ENCODE measurements around the gene NETO2. TPM values are rescaled to one million over a fixed set of nuclear protein-coding genes. Genes with fewer than 3 reads are reported as not detected.

NETO2 gene
- total RNA-seq, 2 donors from 2014 or later = 3.6 to 19.0 TPM

DNA sequence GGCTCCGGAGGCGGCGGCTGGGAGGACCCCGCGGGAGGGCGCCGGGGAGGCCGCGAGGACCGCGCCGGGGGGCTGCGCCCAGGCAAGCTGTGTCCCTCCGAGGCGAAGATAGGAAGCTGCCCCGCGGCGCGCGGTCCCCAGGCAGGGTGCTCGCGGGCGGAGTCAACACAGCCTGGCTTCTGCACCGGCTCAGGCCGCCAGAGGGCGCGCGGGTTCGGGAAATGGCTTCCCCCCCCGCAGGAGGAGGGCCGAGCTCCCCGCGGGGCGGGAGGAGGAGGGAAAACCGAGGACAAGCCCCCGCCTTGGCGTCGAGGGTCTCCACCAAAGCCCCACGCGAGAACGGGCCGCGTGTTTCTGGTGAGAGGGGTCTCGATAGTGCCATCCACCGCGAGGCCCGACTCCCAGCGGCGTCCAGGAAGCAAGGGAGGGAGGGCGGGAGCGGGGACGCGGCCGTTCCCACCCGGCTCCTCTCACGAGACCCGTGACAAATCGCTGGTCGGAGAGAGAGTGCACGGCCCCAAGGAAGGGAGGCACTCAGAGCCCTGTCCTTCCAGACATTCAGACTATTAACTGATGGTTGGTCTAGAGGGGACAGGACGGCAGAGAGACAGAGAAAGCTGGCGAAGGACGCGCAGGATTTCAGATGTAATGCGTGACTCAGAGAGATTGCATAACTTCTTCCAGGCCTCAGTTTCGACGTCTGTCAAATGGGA lies 105.8 kb downstream of the NETO2 start:
- Histone ChIP-seq H3K27ac (no peak overlapping the region), H3K4me1 (peaks cover 4% of the 10 kb centered on the region), H3K9me3 (no peaks in the 10 kb centered on the region), H3K9ac (ENCODE audit: low read depth in 2 of 2, low read length in 2 of 2) (peak overlapping the region; percentile 48 to 68), H3K4me3 (peak overlapping the region; percentile 66), H3K27me3 (no peaks in the 10 kb centered on the region), H3K36me3 (no peaks in the 10 kb centered on the region)
- TF ChIP-seq, protein P1, sequence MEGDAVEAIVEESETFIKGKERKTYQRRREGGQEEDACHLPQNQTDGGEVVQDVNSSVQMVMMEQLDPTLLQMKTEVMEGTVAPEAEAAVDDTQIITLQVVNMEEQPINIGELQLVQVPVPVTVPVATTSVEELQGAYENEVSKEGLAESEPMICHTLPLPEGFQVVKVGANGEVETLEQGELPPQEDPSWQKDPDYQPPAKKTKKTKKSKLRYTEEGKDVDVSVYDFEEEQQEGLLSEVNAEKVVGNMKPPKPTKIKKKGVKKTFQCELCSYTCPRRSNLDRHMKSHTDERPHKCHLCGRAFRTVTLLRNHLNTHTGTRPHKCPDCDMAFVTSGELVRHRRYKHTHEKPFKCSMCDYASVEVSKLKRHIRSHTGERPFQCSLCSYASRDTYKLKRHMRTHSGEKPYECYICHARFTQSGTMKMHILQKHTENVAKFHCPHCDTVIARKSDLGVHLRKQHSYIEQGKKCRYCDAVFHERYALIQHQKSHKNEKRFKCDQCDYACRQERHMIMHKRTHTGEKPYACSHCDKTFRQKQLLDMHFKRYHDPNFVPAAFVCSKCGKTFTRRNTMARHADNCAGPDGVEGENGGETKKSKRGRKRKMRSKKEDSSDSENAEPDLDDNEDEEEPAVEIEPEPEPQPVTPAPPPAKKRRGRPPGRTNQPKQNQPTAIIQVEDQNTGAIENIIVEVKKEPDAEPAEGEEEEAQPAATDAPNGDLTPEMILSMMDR (IDR thresholded peaks at IDR 0.05) = peak; percentile 91
- peak; percentile 94 for DNase-seq
- intact Hi-C loops (cut with DNase I) = loop anchor here (5.0 to 10.0 kb wide), 2 partner anchors 107 to 1124 kb away; partner anchors contain the start of gene NETO2

DNA sequence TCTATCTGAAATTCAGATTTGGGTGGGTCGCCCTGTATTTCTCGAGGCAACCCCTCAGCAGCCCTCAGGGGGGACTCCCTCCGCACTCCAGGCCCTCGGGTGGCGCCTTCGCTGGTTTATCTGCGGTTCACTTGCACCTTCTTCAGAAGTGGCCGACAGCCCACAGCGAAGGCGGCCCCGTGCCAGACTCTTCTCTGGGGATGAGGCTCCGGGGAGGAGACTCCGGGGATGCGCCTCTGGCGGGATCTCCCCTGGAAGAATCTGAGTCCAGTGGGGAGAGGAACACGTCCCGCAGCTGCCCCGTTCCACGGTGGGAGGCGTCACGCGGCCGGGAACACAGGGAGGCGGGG lies 106.4 kb downstream of the NETO2 start:
- TF ChIP-seq, protein P1 (IDR thresholded peaks at IDR 0.05) = no peak
- peak; percentile 32 for DNase-seq
- peaks cover 4% of the 10 kb centered on the region for H3K4me1 ChIP-seq
- H3K27ac ChIP-seq = no peak overlapping the region
- intact Hi-C loops (cut with DNase I) = loop anchor here (5.0 to 10.0 kb wide), 2 partner anchors 107 to 1125 kb away; partner anchors contain the start of gene NETO2
- no peaks in the 10 kb centered on the region for H3K27me3 ChIP-seq
- no peaks in the 10 kb centered on the region for H3K9me3 ChIP-seq
- peak overlapping the region; percentile 66 for H3K4me3 ChIP-seq
- H3K9ac ChIP-seq (ENCODE audit: low read depth in 2 of 2, low read length in 2 of 2) = peak overlapping the region; percentile 48 to 68
- H3K36me3 ChIP-seq = no peaks in the 10 kb centered on the region

DNA sequence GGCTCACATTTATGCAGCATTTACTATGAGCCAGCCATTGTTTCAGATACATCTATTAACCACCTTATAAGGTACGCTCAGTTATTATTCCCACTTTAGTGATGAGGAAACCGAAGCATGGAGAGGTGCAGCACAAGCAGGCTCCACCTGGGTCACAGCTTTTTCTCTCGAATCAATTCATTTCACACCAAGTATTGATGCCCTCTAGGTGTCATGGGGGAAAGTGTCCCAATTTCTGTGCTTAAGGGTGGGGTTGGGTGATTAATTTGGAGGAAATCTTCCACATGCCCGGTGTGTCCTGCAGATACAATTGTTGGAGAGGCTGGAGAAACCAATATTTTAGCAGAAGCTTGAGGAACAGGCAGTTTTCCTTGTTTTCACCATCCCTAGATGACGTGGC lies 107.5 kb downstream of the NETO2 start:
- no peaks in the 10 kb centered on the region for H3K9me3 ChIP-seq
- no peak overlapping the region for H3K9ac ChIP-seq (ENCODE audit: low read depth in 2 of 2, low read length in 2 of 2)
- no peak for DNase-seq
- intact Hi-C loops (cut with DNase I) = loop anchor here (5.0 to 10.0 kb wide), 2 partner anchors 109 to 1126 kb away; partner anchors contain the start of gene NETO2
- H3K36me3 ChIP-seq = no peaks in the 10 kb centered on the region
- no peak overlapping the region for H3K4me3 ChIP-seq
- H3K4me1 ChIP-seq = peaks cover 4% of the 10 kb centered on the region
- TF ChIP-seq, protein P1 (IDR thresholded peaks at IDR 0.05) = no peak
- no peak overlapping the region for H3K27ac ChIP-seq
- no peaks in the 10 kb centered on the region for H3K27me3 ChIP-seq

DNA sequence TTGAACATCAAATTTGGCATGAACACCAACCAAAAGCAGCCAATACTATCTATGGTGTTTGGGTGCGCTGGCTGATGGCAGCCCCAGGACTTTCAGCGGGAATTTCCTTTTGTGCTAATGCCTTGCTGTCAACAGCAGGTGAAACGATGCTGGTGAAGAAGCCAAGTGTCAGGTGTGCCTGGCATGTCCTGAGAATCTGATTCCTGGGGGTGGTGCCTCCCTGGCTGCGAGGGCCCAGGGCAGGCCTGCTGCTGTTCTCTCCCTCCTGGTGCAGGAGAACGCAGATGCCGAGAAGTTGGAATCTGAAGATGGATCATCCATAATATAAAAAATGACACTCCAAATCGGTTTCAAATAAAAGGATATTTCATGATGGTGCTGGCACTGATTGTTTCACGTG lies 108.3 kb downstream of the NETO2 start:
- Histone ChIP-seq H3K9ac (ENCODE audit: low read depth in 2 of 2, low read length in 2 of 2) (no peak overlapping the region), H3K4me1 (peaks cover 4% of the 10 kb centered on the region), H3K9me3 (no peaks in the 10 kb centered on the region), H3K27ac (no peak overlapping the region), H3K4me3 (no peak overlapping the region), H3K36me3 (no peaks in the 10 kb centered on the region), H3K27me3 (no peaks in the 10 kb centered on the region)
- TF ChIP-seq, protein P1 (IDR thresholded peaks at IDR 0.05) = no peak
- no peak for DNase-seq
- intact Hi-C loops (cut with DNase I) = loop anchor here (5.0 to 10.0 kb wide), 2 partner anchors 109 to 1127 kb away; partner anchors contain the start of gene NETO2

DNA sequence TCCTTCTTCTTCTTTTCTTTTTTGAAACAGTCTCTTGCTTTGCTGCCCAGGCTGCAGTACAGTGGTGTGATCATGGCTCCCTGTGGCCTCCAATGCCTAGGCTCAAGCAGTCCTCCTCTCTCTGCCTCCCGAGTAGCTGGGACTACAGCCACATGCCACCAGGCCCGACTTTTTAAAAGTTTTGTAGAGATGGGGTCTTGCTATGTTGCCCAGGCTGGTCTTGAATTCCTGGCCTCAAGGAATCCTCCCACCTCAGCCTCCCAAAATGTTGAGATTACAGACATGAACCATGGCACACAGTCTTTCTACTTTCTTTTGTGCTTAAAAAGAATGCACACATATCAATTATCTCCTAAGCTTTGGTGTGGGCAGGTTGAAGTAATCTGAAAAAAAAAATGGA lies 109.3 kb downstream of the NETO2 start:
- no peak for DNase-seq
- TF ChIP-seq, protein P1 (IDR thresholded peaks at IDR 0.05) = no peak
- Histone ChIP-seq H3K36me3 (no peaks in the 10 kb centered on the region), H3K4me1 (peaks cover 4% of the 10 kb centered on the region), H3K9ac (ENCODE audit: low read depth in 2 of 2, low read length in 2 of 2) (no peak overlapping the region), H3K27me3 (no peaks in the 10 kb centered on the region), H3K9me3 (no peaks in the 10 kb centered on the region), H3K4me3 (no peak overlapping the region), H3K27ac (no peak overlapping the region)
- intact Hi-C loops (cut with DNase I) = loop anchor here (10.0 kb wide), 1 partner anchor 110 kb away; the partner anchor contains the start of gene NETO2
